IPS DF 19.7 (cell line): Measurements from ENCODE around the gene FGL2.
"Not testable (repeated sequence)": the region's sequence is repeated elsewhere in the genome, so short reads cannot be mapped to it uniquely, and the experiment has no call there.

Experiments used
- DNase-seq: peaks from one replicate; pipeline ENCODE4 v3.0.0-alpha.2; 2013; ENCODE audit warnings: low read depth, low spot score

Gene FGL2

GRCh38 chr7:77157034-77157433 lies 42.6 kb downstream of the FGL2 start:
- not testable (repeated sequence) for DNase-seq

DNA sequence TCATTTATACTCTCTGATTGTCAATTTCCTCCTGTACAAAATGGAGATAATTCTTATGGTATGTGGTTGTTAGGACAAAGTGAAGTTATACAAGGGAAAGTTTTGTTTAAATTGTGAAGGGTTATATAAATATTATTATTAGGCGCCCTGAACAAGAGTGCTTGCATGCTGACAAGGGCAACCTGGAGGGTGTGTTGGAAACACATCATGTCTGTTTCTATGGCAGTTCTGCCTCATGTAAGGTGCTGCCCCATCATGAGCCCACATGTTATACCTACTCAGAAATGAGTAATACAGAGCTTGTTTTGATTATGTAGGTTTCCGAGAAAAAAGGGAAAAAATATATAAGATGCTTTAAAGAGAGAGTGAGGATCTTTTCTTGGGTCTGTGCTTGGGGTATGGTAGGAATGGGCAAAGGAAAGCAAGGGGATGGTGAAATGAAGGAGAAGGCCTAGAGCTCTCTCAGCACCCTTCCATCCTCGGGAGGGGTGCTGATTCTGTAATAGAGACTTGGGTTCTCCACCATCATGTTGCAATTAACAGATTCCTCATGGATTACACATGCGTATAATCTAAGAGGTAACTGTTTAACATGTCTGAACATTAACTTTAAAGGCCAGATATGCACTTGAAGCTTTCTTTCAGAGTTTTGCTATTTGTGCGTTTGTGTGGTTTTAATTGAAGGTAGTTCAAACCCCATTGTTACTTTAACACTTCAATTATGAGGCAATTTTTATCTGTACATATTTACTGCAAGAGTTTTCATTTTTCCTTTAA lies 43.8 kb downstream of the FGL2 start:
- not testable (repeated sequence) for DNase-seq

DNA sequence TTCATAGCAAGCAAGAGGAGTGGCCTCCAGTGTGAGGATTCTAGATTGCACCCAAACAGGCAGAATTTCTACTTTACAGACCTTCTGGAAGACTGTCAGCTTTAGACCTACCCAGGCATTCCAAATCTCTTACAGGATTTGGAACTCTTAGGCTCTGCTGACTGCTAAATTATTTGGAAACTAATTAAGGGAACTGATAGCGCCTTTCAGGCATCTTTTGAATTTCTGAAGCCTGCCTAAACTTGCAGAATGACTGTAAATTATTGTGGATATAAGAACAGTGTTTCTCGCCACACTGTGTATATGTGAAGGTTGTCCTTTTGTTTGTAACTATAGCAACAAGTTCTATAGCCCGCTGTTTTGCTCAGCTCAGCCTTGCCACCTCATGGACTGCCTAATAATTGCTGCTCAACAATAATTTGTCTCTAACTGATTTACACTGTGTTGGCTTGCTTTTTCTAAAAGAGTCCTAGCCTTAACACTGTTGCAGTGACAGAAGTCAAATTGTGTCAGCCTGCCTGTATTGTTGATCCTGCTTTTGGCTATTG lies 44.6 kb downstream of the FGL2 start:
- not testable (repeated sequence) for DNase-seq

GRCh38 chr7:77152232-77152631 lies 47.4 kb downstream of the FGL2 start:
- DNase-seq = not testable (repeated sequence)
